HG03135 (cell line): ENCODE data around the gene SGK1.

Experiments used
- ATAC-seq: cut with Tn5 transposase; IDR thresholded peaks from one replicate; pipeline ENCODE4 v1.9.1; 2021; ENCODE audit warnings: mild to moderate bottlenecking, moderate library complexity; ENCODE audit not compliant: unreplicated experiment

The SGK1 gene

DNA sequence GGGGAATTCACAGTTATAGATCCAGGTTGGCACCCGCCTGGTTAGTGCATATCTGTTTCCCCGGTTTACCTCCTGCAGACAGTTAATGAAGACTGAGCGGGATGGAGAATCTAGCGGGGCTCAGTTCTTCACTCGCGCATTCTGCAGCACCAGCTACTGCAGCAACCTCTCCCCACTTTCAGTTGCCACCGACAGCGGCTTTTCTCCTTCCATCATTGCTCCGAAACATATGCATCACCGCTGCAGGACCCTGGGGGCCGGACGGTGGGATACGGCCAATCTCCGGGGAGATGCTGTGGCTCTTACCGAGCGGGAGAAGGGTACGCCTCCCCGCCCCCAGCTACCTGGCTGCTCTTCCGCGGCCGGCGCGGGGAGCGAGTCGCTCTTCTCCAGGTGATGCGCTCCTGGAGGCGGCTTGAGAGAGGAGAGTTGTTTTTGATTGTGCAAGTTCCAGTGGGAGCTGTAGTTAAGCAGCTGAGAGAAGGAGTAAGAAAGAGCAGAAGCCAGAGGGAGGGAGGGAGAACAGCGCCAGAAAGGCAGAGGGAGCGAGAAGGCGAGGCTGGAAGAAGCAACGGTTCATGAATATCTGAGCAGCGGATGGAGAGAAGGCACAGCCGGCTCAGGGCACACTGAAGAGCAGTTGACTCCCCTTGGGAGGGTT is at the start of gene SGK1:
TSS of gene SGK1 (minus strand) at position 642 of the 661 bp plus-strand sequence. CDS start 652 bp downstream, outside the sequence.
- no peak for ATAC-seq

DNA sequence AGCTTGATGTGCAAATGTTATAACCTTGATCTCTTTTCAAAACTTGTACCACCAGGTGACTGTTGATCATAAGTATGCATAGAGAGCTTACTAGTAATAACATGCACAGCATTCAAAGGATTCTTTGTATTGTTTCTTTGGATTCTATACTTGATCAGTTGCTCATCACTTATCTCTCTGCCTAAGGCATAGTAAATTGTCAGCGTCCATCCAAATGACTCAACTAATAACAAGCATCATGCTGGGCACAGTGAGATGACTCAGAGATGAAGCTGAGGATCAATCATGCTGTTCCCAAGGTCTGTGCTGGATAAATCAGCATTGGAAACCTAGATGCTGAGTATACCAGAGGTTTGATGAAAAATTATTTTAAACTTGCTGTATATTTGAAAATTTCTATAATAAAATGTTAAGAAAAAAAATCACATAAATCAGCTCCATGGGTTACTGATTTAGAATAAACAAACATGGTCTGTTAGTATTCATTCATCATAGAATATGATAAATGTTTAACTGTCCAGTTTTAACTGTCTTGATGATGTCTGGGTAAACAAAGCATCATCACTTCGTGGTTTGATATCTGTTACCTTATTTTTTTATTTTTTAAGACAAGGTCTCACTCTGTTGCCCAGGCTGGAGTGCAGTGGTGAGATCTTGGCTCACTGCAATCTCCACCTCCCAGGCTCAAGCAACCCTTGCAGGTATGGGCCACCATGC is 45.6 kb upstream of the SGK1 start:
- ATAC-seq = no peak

DNA sequence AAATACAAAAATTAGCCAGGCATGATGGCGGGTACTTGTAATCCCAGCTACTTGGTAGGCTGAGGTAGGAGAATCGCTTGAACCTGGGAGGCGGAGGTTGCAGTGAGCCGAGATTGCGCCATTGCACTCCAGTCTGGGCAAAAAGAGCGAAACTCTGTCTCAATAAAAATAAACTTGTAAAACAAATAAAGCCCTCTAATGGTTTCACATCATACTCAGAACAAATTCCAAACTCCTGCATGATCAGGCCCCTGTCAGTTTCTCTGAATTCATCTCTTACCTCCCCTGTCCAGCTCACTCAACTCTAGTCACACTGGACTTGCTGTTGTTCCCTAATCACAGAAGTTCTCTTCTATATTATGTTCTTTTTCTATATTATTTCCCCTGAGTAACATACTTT is 43.1 kb upstream of the SGK1 start:
- no peak for ATAC-seq

DNA sequence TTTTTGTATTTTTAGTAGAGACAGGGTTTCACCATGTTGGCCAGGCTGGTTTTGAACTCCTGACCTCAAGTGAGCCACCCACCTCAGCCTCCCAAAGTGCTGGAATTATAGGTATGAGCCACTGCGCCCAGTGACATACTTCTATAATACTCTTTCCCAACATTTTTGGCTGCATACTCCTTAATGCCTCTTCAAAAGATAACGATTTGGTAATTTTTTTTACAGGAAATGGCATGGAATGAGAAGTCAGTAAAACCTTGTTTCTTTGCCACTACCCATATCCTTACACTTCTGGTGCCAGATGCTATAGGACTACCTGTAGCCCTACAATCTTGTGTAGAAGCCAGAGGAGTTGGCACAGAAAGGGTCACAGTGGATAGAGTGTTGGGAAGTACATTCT is 41.4 kb upstream of the SGK1 start:
- ATAC-seq = no peak

DNA sequence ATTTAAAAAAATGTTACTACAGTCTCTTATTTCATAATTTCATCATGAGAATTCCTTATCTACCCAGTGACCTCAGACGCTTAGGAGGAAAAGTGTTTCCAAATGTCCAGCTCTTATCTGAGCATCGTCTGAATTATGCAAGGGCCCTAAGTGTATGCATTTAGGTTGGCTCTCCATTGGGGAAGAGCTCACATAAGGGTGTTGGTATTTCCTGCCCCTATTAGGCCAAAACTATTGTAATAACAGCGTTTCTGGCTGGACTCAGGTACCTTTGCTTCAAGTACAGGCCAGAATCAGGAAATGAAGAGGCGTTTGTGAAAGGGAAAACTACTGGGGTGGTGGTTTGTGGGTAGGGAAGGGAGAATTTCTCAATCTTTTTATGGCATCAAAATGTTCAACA is 40.4 kb upstream of the SGK1 start:
- no peak for ATAC-seq

DNA sequence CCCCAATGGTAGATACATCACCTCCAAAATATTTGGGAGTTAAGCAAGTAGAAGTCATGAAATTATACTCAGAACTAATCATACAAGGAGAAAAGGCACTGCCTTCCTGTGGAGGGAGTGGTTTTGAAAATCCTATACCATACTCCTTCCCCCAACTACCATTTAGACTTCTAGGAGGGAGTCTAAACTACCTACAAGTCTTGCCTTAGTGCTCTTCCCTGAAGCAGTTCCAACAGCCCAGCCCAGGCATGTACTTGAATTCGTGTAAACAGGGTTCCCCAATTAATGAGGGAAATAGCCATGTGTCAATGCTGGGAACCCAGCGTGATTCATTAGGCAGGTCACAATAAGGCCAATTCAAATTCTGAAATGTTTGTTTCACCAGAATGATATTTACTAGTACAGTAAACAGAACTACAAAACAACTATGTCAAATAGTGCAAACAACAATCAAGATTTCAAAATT is 39.1 kb upstream of the SGK1 start:
- no peak for ATAC-seq

DNA sequence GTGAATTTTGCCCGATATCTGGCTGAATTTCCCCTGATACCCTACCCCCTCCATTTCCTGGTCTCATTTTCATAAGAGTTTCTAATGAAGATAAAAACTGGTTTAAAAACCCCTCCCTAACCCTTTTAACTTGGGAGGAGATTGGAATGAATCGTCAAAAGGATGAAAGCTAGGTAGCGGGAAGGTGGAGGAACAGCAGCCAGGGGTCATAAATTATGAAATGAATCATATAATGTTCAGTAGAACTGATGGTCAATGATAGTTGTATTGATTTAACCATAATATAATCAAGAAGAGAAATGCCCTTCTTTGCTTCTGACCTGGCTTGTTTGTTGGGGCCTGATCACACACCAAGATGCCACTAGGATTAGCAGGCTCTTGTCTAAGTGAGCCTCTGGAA is 38.5 kb upstream of the SGK1 start:
- no peak for ATAC-seq

DNA sequence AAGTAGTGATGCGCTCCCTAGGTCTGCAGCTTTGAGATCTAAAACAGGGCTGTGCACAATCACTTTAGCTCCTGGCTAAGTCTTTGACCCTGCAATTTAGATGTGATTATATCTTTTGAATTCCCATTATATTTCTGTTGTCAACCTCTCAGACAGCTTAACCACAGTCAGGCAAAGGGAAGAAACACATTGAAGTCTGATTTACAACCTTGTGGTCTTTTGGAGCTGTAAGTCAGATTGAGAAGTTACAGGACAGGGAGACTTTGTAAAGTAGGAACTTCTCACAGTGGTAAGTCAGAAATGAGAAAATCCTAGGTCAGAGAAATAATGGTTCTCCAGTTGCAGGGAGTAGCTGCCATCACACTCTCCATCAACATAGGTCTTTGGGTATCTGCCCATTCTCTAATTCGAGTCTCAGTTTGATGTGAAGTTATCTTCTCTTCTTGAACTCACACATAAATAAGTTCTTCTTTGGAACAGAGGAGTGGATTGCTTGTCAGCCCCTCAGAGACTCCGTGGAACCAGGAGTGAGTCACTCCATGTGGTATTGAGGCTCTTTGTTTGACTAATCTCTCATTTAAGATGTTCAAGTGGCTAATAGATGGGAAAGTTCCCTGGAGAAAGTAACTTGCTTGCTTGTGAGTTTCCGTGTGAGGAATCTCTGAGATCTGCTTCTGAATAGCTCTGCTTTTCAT is 35.0 kb upstream of the SGK1 start:
- no peak for ATAC-seq

DNA sequence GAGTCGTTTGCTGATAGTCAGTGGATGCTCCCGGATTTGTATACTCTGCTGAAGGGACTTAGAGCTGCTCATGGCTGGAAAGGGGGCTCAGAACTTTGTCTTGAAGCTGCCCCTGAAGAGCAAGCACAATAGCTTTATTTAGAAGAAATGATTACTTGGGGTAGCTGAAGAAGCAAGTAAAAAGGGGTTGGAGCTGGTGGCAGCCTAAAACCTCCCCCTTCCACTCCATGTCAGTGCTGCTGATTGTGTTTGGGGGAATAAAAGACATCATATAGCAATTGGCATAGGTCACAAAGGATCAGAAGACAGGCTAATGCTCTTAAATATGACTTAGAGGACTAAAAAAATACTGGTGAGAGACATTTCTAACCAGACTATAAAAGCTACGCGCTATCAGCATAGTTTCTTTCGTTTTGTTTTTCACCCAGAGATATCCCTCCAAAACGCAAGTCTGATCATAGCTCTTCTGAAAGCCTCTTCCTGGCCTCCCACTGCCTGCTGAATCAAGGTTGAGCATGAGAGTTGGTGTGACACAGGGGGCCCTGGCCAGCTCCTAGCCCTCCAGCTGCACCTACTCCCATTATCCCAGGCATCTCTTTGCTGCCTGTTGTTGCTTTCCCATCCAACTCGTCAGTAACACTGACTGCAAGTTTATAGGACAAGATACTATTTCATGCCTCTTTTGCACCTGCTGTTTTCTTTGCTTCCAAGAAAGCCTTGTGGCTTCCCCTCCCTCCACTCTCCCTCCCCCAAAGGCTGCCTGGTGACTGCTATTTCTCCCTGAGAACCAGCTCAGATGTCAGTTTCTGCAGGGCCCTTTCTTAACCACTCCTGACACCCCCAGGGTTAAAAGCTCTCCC is 33.9 kb upstream of the SGK1 start:
- ATAC-seq = no peak

DNA sequence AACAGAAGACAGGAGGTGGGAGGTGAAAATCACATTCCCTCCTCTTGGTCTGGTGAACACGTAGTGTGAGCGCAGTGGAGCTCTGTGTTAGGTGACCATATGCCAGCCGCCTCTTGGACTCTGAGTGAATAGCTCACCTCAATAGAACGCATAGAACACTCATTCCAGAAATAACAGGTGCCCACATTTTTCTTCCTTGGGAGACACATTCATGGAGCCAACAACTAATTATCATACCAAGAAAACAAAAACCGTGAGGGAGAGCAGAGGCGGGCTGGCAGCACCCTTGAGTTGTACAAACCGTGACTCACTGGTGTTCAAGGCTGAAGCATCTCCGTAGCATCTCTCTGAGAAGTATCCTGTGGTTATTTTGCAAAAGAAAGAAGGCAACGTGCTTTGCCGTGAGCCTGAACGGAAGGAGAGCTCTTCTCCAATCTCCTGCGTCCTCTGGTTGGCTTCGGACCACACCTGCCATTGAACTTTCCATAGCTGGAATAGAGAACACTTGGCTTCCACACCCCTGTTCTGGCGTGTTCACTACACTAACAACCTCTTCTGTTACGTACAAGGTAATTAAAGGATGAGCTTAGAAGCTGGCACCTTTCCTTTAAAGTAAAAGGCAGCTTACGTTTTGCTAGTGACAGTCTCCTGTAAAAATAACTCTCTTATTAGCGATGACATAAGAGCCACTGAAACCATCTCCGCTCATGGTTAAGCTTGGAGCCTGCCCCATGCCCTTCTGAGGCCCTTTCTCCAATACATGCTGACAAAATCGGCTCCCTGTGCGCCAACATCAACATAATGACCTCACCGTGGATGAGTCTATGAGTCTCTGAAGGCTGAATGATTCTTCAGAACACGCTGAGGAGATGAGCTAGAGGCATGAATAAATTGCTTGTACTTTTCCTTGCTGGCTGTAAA is 30.2 kb upstream of the SGK1 start:
- no peak for ATAC-seq

DNA sequence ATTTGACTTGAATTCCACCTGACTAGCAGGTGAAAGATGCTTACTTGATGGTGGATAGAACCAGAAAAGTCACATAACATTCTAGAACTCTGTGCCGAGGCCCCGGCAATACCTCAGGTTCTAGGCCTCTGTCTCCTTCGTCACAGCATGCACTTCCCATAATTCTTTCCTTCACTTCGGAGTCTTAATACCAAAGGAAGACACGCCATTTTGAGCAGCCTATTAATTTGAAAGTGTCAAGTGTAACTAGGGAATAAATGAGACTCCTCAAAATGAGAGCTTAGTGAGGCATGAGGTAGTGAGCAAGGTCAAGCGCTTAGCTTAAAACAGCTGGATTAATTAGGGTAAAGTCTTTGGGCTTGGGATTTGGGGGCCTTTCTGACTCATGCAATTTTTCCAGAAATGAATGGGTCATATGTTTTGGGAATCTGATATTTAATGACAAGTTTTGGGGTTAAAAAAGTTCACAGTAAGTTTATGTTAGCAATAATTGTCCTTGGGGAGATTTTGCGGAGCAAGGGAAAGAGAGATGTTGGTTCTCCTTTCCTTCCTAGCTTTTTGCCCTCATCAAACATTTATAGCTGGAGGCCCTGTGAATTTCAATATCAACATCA is 29.1 kb upstream of the SGK1 start:
- no peak for ATAC-seq

DNA sequence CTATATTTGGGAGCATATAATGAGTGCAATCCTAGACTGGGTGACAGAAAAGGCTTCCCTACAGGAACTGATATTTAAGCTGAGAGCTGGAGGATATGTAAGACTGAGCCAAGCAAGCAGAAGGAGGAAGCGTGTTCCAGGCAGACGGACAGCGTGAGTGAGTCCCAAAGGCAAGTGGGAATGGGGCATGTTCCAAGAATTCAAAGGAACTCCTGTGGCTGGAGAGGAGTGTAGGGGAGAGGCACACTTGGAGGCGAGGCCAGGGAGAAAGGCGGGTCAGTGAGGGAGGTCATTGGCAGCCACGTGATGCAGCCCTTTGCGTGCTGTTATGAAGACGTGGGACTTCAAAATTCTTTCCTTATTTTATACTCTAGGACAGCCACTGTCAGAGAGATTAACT is 27.9 kb upstream of the SGK1 start:
- no peak for ATAC-seq

DNA sequence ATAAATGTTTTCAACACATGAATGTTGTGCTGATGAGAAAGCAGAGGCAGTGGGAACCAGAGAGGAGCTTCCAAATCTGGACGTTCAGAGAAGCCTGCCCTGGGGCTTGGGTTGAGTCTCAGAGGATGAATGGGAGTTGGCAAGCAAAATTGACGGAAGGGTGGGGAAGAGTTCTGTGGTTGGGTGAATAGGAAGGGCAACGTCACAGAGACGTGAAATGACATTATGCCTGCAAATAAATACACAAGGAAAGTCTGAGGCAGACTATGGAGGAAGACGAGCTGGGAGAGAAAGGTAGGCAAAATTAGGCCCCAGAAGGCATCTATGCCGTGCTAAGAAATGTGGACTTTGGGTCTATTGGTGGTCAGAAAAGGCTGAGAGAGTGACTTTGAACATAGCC is 25.2 kb upstream of the SGK1 start:
- ATAC-seq = no peak

DNA sequence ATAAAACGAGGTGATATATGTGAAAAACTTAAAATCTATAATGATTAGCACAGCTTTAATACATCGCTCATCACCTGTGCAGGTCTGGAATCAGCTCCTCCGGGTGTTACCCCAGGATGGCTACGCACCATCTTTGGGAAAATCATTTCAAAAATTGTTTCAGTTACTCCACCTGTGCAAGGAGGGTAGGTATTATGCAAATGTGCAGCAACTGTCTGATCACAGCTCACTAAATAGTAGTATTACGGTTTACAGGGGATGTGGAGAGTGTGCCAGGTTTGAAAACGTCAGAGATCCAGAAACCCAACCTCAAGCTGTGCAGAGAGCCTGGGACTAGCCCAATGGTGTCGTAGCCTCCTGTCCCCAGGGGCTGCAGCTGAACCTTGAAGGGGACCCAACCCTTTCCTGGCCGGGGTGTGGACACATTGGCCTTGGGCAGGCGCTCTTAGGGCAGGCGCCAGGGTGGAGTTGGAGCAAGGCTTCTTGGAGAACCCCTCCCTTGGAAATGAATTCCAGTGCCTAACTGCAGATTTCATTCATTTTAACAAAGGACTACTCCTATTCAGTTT is 24.2 kb upstream of the SGK1 start:
- ATAC-seq = no peak

DNA sequence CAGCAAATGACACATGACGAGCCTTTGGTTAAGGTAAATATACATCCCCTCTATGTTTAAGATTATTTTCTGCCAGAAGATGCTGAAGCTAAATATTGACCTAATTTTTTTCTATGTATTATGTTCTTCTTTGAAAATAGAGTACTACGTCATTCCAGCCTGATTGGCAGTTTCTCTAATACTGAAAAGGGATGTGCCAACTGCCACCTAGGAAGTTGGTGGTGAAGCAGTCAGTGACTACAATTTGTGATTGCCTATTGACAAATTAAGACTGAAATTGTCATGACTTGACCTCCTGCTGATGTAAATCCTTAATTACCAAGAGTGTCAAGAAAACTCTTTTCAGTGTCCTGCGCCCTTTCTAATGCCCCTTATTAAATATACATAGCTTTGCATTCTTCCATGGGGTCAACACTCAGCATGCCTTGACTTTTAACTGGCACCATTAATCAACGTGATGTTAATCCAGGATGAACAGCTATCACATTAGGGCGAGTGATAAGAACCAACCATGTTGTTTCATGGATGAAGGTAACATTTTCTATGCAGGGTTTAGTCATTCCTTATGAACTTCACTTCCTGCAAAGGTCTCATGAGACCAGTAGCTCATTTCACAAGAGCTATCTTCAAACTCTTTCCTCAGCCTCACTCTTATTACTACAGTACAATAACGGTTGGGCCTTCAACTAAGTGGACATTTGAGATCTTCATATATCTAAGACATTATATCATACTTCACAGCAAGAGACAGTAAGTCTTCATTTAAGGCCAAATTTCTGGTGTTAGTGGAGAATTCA is 22.5 kb upstream of the SGK1 start:
- no peak for ATAC-seq

DNA sequence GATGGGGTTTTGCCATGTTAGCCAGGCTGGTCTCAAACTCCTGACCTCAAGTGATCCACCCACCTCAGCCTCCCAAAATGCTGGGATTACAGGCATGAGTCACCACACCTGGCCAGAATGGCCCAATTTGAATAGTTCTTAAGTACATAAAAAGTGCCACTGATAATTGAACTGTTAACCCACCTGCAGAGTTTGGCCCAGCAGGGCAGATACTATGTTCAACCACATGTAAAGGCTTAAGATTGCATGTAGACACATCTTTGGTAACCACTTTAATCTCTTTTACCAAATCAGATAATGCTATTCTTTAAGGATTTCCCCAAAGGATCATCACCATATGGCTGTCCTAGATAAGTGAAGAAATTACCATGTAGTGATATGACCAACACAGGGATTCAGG is 21.3 kb upstream of the SGK1 start:
- ATAC-seq = no peak

DNA sequence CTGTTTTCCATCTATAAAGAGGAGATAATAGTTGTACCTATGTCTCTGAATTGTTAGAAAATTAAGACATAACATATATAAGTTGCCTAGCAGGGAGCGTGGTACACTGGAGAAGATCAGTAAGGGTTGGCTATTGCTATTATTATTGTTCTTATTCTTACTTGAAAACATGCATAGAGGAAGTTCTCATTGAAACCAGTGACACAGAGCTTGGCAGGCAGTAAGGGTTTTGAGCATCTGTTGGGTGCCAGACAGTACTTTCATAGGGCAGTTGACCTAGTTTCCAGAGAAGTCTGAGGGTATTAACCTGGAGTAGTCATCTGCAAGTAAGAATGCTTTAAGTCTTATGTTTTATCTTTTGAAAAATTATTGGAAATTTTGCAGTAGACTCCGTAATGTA is 13.3 kb upstream of the SGK1 start:
- ATAC-seq = no peak

DNA sequence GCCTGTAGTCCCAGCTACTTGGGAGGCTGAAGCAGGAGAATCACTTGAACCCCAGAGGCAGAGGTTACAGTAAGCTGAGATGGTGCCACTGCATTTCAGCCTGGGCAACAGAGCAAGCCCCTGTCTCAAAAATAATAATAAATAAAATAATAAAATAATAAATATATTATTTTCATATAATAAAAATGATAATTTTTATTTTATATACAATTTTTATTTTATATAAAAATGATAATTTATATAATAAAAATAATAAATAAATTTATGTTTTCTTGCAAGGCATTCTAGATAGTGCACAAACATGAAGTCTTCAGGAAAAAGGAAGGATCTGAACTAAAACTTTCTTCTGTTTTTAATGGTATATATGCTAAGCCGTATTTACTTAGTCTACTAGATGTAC is 12.6 kb upstream of the SGK1 start:
- ATAC-seq = no peak

DNA sequence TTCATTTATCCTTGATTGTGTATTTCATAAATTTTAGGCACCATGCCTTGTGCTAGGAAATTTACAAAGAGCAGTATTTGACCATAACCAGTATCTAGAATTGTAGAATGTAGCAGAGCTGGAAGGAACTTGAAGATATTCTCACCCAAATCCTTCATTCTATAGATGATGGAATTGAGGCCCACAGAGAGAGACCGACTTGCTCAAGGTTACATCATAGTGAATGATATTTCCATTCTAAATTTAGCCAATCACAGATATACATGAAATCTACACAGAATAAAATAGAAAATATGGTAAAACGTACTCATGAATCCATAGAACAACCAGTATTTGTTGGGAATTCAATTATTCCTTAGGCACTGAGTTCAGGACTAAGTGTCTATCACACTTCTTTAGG is 10.9 kb upstream of the SGK1 start:
- no peak for ATAC-seq
